C4-2B (cell line): ENCODE measurements around the gene SLC17A3.

ENCODE experiments used
- CTCF ChIP-seq: fragments of 450-650 bp; conservative IDR thresholded peaks from 2 replicates; pipeline ENCODE4 v1.5.1; 2017; ENCODE audit warnings: mild to moderate bottlenecking
- ZFX ChIP-seq: fragments of 450-650 bp; IDR thresholded peaks from 2 replicates; pipeline ENCODE4 v1.6.1; 2017

GRCh38 chr6:25874118-25874517 lies at the start of gene SLC17A3:
- no peak for TF ChIP-seq CTCF
- no peak for TF ChIP-seq ZFX
